GM19239 (cell line): ENCODE measurements around the gene TPK1.
"Not testable (repeated sequence)": the region's sequence is repeated elsewhere in the genome, so short reads cannot be mapped to it uniquely, and the experiment has no call there.

Experiments
- DNase-seq: peaks from one replicate; pipeline ENCODE4 v3.0.0; 2011; ENCODE audit warnings: low spot score; ENCODE audit not compliant: insufficient read length
- FAIRE-seq: peaks from 2 replicates; lab custom pipeline; 2011; peaks lifted over from hg19 to GRCh38; lab: Jason Lieb, UNC

TPK1 gene

GRCh38 chr7:144656965-144657517 lies 178.8 kb downstream of the TPK1 start:
- FAIRE-seq (no peak), DNase-seq (no peak)

- FAIRE-seq (no peak), DNase-seq (no peak)
These were observed 182.4 kb downstream of the TPK1 start for GRCh38 chr7:144653449-144653848.

GRCh38 chr7:144650439-144650838 lies 185.4 kb downstream of the TPK1 start:
- no peak for FAIRE-seq
- DNase-seq: no peak

- DNase-seq (no peak), FAIRE-seq (no peak)
These were observed 186.7 kb downstream of the TPK1 start for GRCh38 chr7:144649120-144649519.

GRCh38 chr7:144641389-144642044 lies 194.3 kb downstream of the TPK1 start:
- DNase-seq (no peak), FAIRE-seq (no peak)

GRCh38 chr7:144632724-144633123 lies 203.1 kb downstream of the TPK1 start:
- FAIRE-seq (no peak), DNase-seq (no peak)

GRCh38 chr7:144629598-144629997 lies 206.3 kb downstream of the TPK1 start:
- DNase-seq: no peak
- FAIRE-seq: no peak

GRCh38 chr7:144629011-144629410 lies 206.8 kb downstream of the TPK1 start:
- FAIRE-seq (no peak), DNase-seq (no peak)

- FAIRE-seq: no peak
These were observed 207.7 kb downstream of the TPK1 start for GRCh38 chr7:144628176-144628575.

GRCh38 chr7:144622745-144623144 lies 213.1 kb downstream of the TPK1 start:
- no peak for DNase-seq
- no peak for FAIRE-seq

More at GRCh38 chr7:144628176-144628575, 207.7 kb downstream of the TPK1 start:
- no peak for DNase-seq

- DNase-seq (no peak), FAIRE-seq (no peak)
These were observed 229.6 kb downstream of the TPK1 start for GRCh38 chr7:144606261-144606660.

GRCh38 chr7:144596953-144597352 lies 238.9 kb downstream of the TPK1 start:
- FAIRE-seq (no peak), DNase-seq (no peak)

GRCh38 chr7:144594580-144594979 lies 241.3 kb downstream of the TPK1 start:
- FAIRE-seq: no peak

GRCh38 chr7:144588559-144589051 lies 247.2 kb downstream of the TPK1 start:
- no peak for DNase-seq
- FAIRE-seq: no peak

More at GRCh38 chr7:144594580-144594979, 241.3 kb downstream of the TPK1 start:
- DNase-seq: no peak

- DNase-seq (no peak), FAIRE-seq (no peak)
These were observed 248.2 kb downstream of the TPK1 start for GRCh38 chr7:144587701-144588100.

- DNase-seq (no peak), FAIRE-seq (no peak)
These were observed 251.1 kb downstream of the TPK1 start for GRCh38 chr7:144584726-144585125.

- FAIRE-seq: no peak
- no peak for DNase-seq
These were observed 256.2 kb downstream of the TPK1 start for GRCh38 chr7:144579687-144580086.

- DNase-seq: no peak
- no peak for FAIRE-seq
These were observed 260.4 kb downstream of the TPK1 start for GRCh38 chr7:144575456-144575855.

GRCh38 chr7:144574753-144575152 lies 261.1 kb downstream of the TPK1 start:
- not testable (repeated sequence) for FAIRE-seq, DNase-seq

- no peak for DNase-seq
These were observed 267.6 kb downstream of the TPK1 start for GRCh38 chr7:144568233-144568632.

GRCh38 chr7:144565586-144565985 lies 270.3 kb downstream of the TPK1 start:
- DNase-seq: no peak

More at GRCh38 chr7:144568233-144568632, 267.6 kb downstream of the TPK1 start:
- FAIRE-seq: no peak

GRCh38 chr7:144549861-144550260 lies 286.0 kb downstream of the TPK1 start:
- FAIRE-seq: no peak
- no peak for DNase-seq

More at GRCh38 chr7:144565586-144565985, 270.3 kb downstream of the TPK1 start:
- no peak for FAIRE-seq
